Spleen (tissue), 11 donors: Measurements from ENCODE around the gene HSDL2. TPM values are rescaled to one million over a fixed set of nuclear protein-coding genes. Genes with fewer than 3 reads are reported as not detected.
"Not testable (repeated sequence)": the region's sequence is repeated elsewhere in the genome, so short reads cannot be mapped to it uniquely, and the experiment has no call there.

Source experiments
- DNase-seq: peaks from one replicate; pipeline ENCODE4 v3.0.0-alpha.2; 2020
- H3K27ac ChIP-seq, 8 donors: fragments of 200-600 bp; sonication (generic) in 7 of 8; 1 replicate in 4 of 8; 2 replicates in 4 of 8; pipeline versions ENCODE4 v1.5.0 to v1.8.0; 2016 to 2021; ENCODE audit warnings: inconsistent platforms in 4 of 8, mild to moderate bottlenecking in 4 of 8, moderate library complexity in 1 of 8
- H3K27me3 ChIP-seq, 7 donors: fragments of 200-600 bp; sonication (generic) in 6 of 7; replicated peaks in 1 of 7; 1 replicate in 4 of 7; 2 replicates in 3 of 7; pipeline versions ENCODE4 v1.5.0 to v1.8.0; 2016 to 2021; ENCODE audit warnings: inconsistent platforms in 3 of 7, mild to moderate bottlenecking in 1 of 7
- H3K36me3 ChIP-seq, 6 donors: fragments of 200-600 bp; sonication (generic) in 5 of 6; 1 replicate in 4 of 6; 2 replicates in 2 of 6; pipeline versions ENCODE4 v1.5.0 to v1.8.0; 2016 to 2021; ENCODE audit warnings: inconsistent platforms in 2 of 6
- H3K4me1 ChIP-seq, 6 donors: fragments of 200-600 bp; sonication (generic) in 5 of 6; 1 replicate in 3 of 6; 2 replicates in 3 of 6; pipeline versions ENCODE4 v1.5.0 to v1.8.0; 2016 to 2021; ENCODE audit warnings: inconsistent platforms in 3 of 6
- H3K4me3 ChIP-seq, 8 donors: fragments of 200-600 bp; sonication (generic) in 7 of 8; 1 replicate in 4 of 8; 2 replicates in 4 of 8; pipeline versions ENCODE4 v1.5.0 to v1.8.0; 2016 to 2021; ENCODE audit warnings: inconsistent platforms in 4 of 8, mild to moderate bottlenecking in 4 of 8, moderate library complexity in 2 of 8
- H3K9me3 ChIP-seq, 8 donors: fragments of 200-600 bp; sonication (generic) in 7 of 8; 1 replicate in 4 of 8; 2 replicates in 4 of 8; pipeline versions ENCODE4 v1.5.0 to v1.8.0; 2016 to 2021; ENCODE audit warnings: inconsistent platforms in 4 of 8
- CTCF ChIP-seq, 11 experiments: fragments of 200-600 bp in 7 of 11; fragments of 450-650 bp in 4 of 11; sonication (generic) in 4 of 11; IDR thresholded peaks in 8 of 11; conservative IDR thresholded peaks in 3 of 11; 1 replicate in 7 of 11; 2 replicates in 4 of 11; pipeline versions ENCODE4 v1.4.0 to v1.8.0; 2016 to 2021; ENCODE audit warnings: antibody characterized with exemption in 11 of 11, inconsistent platforms in 4 of 11, mild to moderate bottlenecking in 1 of 11
- POLR2A ChIP-seq, 3 donors: fragments of 450-650 bp; IDR thresholded peaks; one replicate each; pipeline ENCODE4 v1.5.1; 2017; ENCODE audit warnings: antibody characterized with exemption in 3 of 3, mild to moderate bottlenecking in 1 of 3
- POLR2AphosphoS5 ChIP-seq, 3 donors: sonication (generic); formaldehyde crosslinking; IDR thresholded peaks; one replicate each; pipeline ENCODE4 v1.5.1; 2017; ENCODE audit warnings: antibody characterized with exemption in 3 of 3
- WGBS, 5 donors: extraction: QIAGEN DNeasy Blood & Tissue Kit in 3 of 5; methylation state at CpG; one replicate each; pipeline versions ENCODE4 v1.1.5 to v1.1.7; 2013 to 2018; 5-methylcytosine and 5-hydroxymethylcytosine counted together
- intact Hi-C: fragments of 100-400 bp; cut with DNase I; formaldehyde crosslinking; loops from one replicate; pipeline ENCODE4 v1.15.0; 2023; ENCODE audit warnings: low total_unique reads
- polyA plus RNA-seq, 3 donors: library from polyadenylated mRNA; stranded (reverse); fragments of 200-250 nt; gene quantifications; one replicate each; pipeline ENCODE4 v1.2.1, GENCODE V29; 2013
- total RNA-seq, 7 donors: library from RNA; depleted of rRNA in 3 of 7; stranded (reverse); fragments of >200 nt in 3 of 7; fragmentation: NEBNext Ultra II Directional in 4 of 7; extraction: Animal tissue kit (Norgen Biotek cat#: 25700) in 4 of 7; gene quantifications; one replicate each; pipeline versions ENCODE4 v1.1.0 to v1.2.1, GENCODE V29; 2016 to 2021
- donor health status: healthy with polysubstance abuse.
- donor health status: DM: no; HTN: no; CAD: no; lungs with moderate emphysema.
- donor health status: DM: no; HTN: no; CAD: no.
- donor health status: Bipolar disorder and iron deficiency.
- donor health status: healthy.
- donor health status: DM: no; HTN: no; CAD: no.
- donor health status: DM: yes; HTN: yes; CAD: no.

Gene HSDL2
- total and polyA plus RNA-seq, 10 donors = 11.2 to 42.6 (median 30.3) TPM

- no peak for DNase-seq
Observed at GRCh38 chr9:112507001-112507680, 127.2 kb downstream of the HSDL2 start.

GRCh38 chr9:112508377-112508776, 128.5 kb downstream of the HSDL2 start:
- Histone ChIP-seq H3K4me3 (no peak overlapping the region), H3K9me3 (no peaks in the 10 kb centered on the region), H3K27me3 (no peaks in the 10 kb centered on the region), H3K4me1 (no peaks in the 10 kb centered on the region), H3K27ac (no peak overlapping the region), H3K36me3 (no peaks in the 10 kb centered on the region)
- intact Hi-C loops = no loop called here
- no peak for DNase-seq
- 87 to 94% (median 89%) methylated on average over 2 of the region's 2 CpGs for WGBS, 5 donors
- TF ChIP-seq POLR2A (IDR thresholded peaks at IDR 0.05) = no peak
- TF ChIP-seq CTCF (IDR thresholded peaks at IDR 0.05 in 8 of 11, conservative IDR thresholded peaks at IDR 0.05 in 3 of 11) = no peak
- TF ChIP-seq POLR2AphosphoS5 (IDR thresholded peaks at IDR 0.05) = no peak

More at GRCh38 chr9:112507001-112507680, 127.2 kb downstream of the HSDL2 start:
- no peak for TF ChIP-seq POLR2A (IDR thresholded peaks at IDR 0.05)
- TF ChIP-seq CTCF (IDR thresholded peaks at IDR 0.05 in 8 of 11, conservative IDR thresholded peaks at IDR 0.05 in 3 of 11) = no peak
- no peak for TF ChIP-seq POLR2AphosphoS5 (IDR thresholded peaks at IDR 0.05)
- no peaks in the 10 kb centered on the region for H3K27me3 ChIP-seq
- intact Hi-C loops = no loop called here
- H3K4me3 ChIP-seq = no peak overlapping the region
- no peaks in the 10 kb centered on the region for H3K4me1 ChIP-seq
- H3K9me3 ChIP-seq = no peaks in the 10 kb centered on the region
- no peaks in the 10 kb centered on the region for H3K36me3 ChIP-seq
- no peak overlapping the region for H3K27ac ChIP-seq
- WGBS, 5 donors = 96 to 100% (median 97%) methylated on average over 2 of the region's 2 CpGs

DNA sequence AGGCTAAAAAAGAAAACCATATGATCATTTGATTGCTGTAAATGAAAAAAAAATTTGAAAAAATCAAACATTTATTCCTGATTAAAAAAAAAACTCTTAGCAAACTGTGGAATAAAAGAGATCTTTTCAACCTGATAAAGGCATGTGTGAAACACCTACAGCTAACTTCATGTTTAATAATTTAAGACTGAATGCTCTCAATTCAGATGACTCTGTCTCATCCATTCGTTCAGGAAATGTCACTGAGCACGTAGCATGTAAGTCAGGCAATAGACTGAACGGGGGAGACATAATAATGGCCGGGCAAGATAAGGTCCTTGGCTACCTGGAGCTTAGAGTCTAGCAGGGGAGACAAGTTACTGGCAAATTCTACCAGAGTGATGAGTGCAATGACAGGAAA, 132.5 kb downstream of the HSDL2 start:
- intact Hi-C loops, H3K36me3 ChIP-seq, H3K27me3 ChIP-seq, H3K27ac ChIP-seq, H3K4me3 ChIP-seq, H3K9me3 ChIP-seq, H3K4me1 ChIP-seq, DNase-seq: not testable (repeated sequence)
- 87 to 95% (median 92%) methylated on average over 2 to 4 of the region's 4 CpGs for WGBS, 5 donors

- Histone ChIP-seq H3K4me1 (no peaks in the 10 kb centered on the region), H3K4me3 (no peak overlapping the region), H3K9me3 (no peaks in the 10 kb centered on the region), H3K27me3 (no peaks in the 10 kb centered on the region), H3K36me3 (no peaks in the 10 kb centered on the region), H3K27ac (no peak overlapping the region)
- no peak for DNase-seq
- TF ChIP-seq POLR2AphosphoS5 (IDR thresholded peaks at IDR 0.05) = no peak
- TF ChIP-seq CTCF (IDR thresholded peaks at IDR 0.05 in 8 of 11, conservative IDR thresholded peaks at IDR 0.05 in 3 of 11) = no peak
- no peak for TF ChIP-seq POLR2A (IDR thresholded peaks at IDR 0.05)
- intact Hi-C loops = no loop called here
- WGBS, 5 donors = 89 to 93% (median 92%) methylated on average over 2 of the region's 2 CpGs
Observed at GRCh38 chr9:112516769-112517168, 136.9 kb downstream of the HSDL2 start.
